Stimulated activated naive CD4-positive, alpha-beta T cell (primary cell): ENCODE results near the gene ENDOD1.

ENCODE experiments used
- DNase-seq, 6 experiments: peaks; one replicate each; lab custom pipeline; 2025; lab: John Stamatoyannopoulos, UW

The ENDOD1 gene

DNA sequence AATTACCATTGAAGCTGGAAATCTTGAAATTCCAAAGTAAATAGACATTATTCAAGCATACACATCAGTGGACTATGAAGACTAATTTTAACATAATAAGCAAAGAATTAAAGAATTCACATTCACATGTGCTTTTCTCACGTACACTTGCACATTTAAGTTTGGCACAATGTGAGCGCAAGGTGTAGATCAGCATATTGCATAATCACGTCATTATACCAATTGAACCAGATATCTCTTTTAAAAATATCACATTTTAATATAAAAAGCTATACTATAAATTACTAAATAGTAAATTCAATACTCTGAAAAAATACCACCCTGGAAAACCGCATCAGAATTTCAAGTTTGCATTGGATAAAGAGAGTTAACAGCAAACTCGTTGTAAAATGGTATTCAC is 80.6 kb downstream of the ENDOD1 start:
- DNase-seq, result no peak

DNA sequence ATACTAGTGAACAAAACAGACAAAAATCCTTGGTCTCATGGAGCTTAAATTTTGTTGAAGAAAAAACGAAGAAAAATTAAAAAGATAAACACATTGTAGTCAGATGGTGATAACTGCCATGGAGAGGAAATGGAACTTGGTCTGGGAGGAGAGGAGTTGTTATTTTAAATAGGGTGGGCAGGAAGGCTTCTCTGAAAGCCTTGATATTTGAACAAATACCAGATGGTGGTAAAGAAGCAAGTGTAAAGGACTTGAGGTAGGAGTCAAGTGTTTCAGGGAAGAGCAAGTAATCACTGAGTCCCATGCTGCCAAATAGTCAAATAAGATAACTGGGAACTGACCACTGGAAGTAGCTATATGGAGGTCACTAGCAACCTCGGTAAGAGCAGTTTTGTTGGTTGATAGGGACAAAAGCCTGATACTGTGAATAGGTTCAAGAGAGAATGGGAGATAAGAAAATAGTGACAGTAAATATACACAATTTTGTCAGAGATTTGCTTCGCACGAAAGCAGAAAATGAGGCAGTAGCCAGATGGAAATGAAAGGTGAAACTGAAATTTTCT is 86.3 kb downstream of the ENDOD1 start:
- no peak for DNase-seq
